HG03558 (cell line): ENCODE measurements around the gene COL13A1.

Experiments used
- ATAC-seq: cut with Tn5 transposase; IDR thresholded peaks from one replicate; pipeline ENCODE4 v1.9.1; 2021; ENCODE audit warnings: moderate number of reproducible peaks; ENCODE audit not compliant: unreplicated experiment; ENCODE audit errors: extremely low read depth

The COL13A1 gene

GRCh38 chr10:69801434-69802315 is at the start of gene COL13A1:
Gene COL13A1, plus strand, starts transcription at chr10:69801906. Its CDS starts 518 bp downstream, at chr10:69802424.
- ATAC-seq = no peak

- ATAC-seq = no peak
Measured at GRCh38 chr10:69752479-69752878, 49.2 kb upstream of the COL13A1 start.

- no peak for ATAC-seq
Measured at GRCh38 chr10:69756279-69756678, 45.4 kb upstream of the COL13A1 start.

- no peak for ATAC-seq
Measured at GRCh38 chr10:69757206-69757552, 44.5 kb upstream of the COL13A1 start.

- ATAC-seq = no peak
Measured at GRCh38 chr10:69757553-69758309, 44.0 kb upstream of the COL13A1 start.

GRCh38 chr10:69758310-69758728 is 43.4 kb upstream of the COL13A1 start:
- no peak for ATAC-seq

- ATAC-seq = no peak
Measured at GRCh38 chr10:69759641-69760040, 42.1 kb upstream of the COL13A1 start.

GRCh38 chr10:69760072-69760471 is 41.6 kb upstream of the COL13A1 start:
- no peak for ATAC-seq

- ATAC-seq = no peak
Measured at GRCh38 chr10:69761320-69761719, 40.4 kb upstream of the COL13A1 start.

GRCh38 chr10:69766161-69766910 is 35.4 kb upstream of the COL13A1 start:
- no peak for ATAC-seq

GRCh38 chr10:69767793-69768192 is 33.9 kb upstream of the COL13A1 start:
- no peak for ATAC-seq

- ATAC-seq = no peak
Measured at GRCh38 chr10:69768386-69768785, 33.3 kb upstream of the COL13A1 start.

- no peak for ATAC-seq
Measured at GRCh38 chr10:69769395-69769992, 32.2 kb upstream of the COL13A1 start.

- no peak for ATAC-seq
Measured at GRCh38 chr10:69772933-69773704, 28.6 kb upstream of the COL13A1 start.

- no peak for ATAC-seq
Measured at GRCh38 chr10:69774596-69774995, 27.1 kb upstream of the COL13A1 start.

GRCh38 chr10:69780077-69780476 is 21.6 kb upstream of the COL13A1 start:
- no peak for ATAC-seq

- ATAC-seq = no peak
Measured at GRCh38 chr10:69781576-69781975, 20.1 kb upstream of the COL13A1 start.

GRCh38 chr10:69783515-69783914 is 18.2 kb upstream of the COL13A1 start:
- no peak for ATAC-seq

GRCh38 chr10:69786791-69787190 is 14.9 kb upstream of the COL13A1 start:
- no peak for ATAC-seq

- ATAC-seq = no peak
Measured at GRCh38 chr10:69787681-69788080, 14.0 kb upstream of the COL13A1 start.
